ENCODE results near the gene DIMT1.
A peak's percentile ranks its signal among the peaks of the same experiment; 100 is the strongest.

The DIMT1 gene

DNA sequence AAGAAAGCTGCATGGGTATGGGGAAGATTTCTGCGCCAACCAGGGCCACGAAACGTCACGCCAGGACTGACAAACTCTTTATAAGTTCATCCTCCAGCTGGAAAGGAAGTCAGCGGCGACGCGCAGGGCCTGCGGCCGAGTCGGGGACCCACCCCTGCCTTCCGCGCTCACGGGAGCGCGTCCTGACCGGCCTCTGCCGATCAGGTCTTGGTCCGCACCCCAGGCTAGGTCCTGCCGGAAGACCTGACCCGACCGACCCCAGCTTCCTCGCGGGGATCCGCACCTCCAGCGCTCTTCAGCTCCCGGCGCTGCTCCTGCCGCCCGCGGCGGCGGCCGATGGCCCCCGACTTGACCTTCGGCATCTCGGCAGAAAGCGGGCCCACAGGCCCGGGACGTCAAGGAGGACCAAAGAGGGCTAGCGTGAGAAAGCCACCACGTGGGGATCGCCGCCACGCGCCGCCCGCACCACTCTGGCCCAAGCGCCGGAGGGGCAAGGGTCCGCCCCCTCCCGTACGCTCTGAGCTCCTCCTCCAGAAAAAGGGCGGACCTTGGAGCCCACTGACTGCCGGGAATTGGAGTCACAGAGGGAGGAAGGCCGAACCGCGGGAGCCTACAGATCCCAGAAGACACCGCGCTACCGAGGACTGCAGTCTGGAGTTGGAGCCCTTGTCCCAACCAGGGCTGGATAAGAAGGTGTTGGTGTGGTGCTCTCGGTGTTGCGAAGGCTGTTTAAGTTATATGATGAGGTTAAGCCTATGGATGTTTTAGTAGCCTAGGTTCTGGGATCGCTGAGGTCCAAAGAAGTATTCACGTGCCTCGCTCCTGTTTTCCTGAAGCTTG, at the start of gene DIMT1:
DIMT1 (minus strand) TSS at position 495 of the 840 bp plus-strand sequence; CDS start at position 362, 133 bp downstream.
- H3K4me3 ChIP-seq (ENCODE audit: low read depth, low read length), result peak within 1 kb of the TSS; percentile 99
- peak; percentile 97 for DNase-seq
- peak within 1 kb of the TSS; percentile 79 for H3K27ac ChIP-seq
- no peaks in the 10 kb centered on the region for H3K27me3 ChIP-seq (ENCODE audit: insufficient read depth, low read depth, severe bottlenecking)
- H3K9me3 ChIP-seq (ENCODE audit: severe bottlenecking), result no peaks in the 10 kb centered on the region
- H3K36me3 ChIP-seq, result peaks cover 14% of the 10 kb centered on the region
- TF ChIP-seq, protein P1, sequence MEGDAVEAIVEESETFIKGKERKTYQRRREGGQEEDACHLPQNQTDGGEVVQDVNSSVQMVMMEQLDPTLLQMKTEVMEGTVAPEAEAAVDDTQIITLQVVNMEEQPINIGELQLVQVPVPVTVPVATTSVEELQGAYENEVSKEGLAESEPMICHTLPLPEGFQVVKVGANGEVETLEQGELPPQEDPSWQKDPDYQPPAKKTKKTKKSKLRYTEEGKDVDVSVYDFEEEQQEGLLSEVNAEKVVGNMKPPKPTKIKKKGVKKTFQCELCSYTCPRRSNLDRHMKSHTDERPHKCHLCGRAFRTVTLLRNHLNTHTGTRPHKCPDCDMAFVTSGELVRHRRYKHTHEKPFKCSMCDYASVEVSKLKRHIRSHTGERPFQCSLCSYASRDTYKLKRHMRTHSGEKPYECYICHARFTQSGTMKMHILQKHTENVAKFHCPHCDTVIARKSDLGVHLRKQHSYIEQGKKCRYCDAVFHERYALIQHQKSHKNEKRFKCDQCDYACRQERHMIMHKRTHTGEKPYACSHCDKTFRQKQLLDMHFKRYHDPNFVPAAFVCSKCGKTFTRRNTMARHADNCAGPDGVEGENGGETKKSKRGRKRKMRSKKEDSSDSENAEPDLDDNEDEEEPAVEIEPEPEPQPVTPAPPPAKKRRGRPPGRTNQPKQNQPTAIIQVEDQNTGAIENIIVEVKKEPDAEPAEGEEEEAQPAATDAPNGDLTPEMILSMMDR (IDR thresholded peaks at IDR 0.05; ENCODE audit: low read depth, low read length), result no peak

DNA sequence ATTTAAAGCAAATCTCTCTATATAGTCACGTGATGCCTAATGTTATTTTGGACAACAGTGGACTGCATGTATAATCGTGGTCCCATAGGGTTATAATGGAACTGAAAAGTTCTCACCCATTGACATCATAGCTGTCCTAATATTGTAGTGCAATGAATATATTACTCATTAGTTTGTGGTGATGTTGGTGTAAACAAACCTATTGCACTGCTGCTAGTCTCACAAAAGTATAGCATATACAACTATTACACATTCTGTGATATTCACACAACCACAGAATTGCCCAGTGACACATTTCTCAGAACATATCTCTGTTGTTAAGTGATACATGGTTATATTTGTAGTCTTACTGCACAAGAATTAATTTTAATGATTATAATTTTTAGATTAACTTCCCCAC, 46.6 kb upstream of the DIMT1 start:
- Histone ChIP-seq H3K36me3 (peaks cover 22% of the 10 kb centered on the region), H3K27ac (no peak overlapping the region), H3K9me3 (ENCODE audit: severe bottlenecking) (no peaks in the 10 kb centered on the region), H3K4me3 (ENCODE audit: low read depth, low read length) (no peak overlapping the region), H3K27me3 (ENCODE audit: insufficient read depth, low read depth, severe bottlenecking) (no peaks in the 10 kb centered on the region)
- TF ChIP-seq, protein P1 (IDR thresholded peaks at IDR 0.05; ENCODE audit: low read depth, low read length), result no peak
- DNase-seq, result no peak

DNA sequence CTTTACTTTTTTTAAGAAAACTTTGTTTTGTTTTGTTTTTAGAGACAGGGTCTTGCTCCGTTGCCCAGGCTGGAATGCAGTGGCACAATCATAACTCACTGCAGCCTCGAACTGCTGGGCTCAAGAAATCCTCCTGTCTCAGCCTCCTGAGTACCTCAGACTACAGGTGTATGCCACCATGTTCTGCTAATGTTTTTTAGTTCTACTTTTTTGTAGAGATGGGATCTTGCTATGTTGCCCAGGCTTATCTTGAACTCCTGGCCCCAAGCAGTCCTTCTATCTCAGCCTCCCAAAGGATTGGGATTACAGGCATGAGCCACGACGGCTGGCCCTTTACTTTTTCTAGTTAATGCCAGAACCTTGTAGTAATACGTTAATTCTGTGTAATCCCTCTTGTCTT, 44.8 kb upstream of the DIMT1 start:
- Histone ChIP-seq H3K27ac (no peak overlapping the region), H3K36me3 (peaks cover 30% of the 10 kb centered on the region), H3K9me3 (ENCODE audit: severe bottlenecking) (no peaks in the 10 kb centered on the region), H3K27me3 (ENCODE audit: insufficient read depth, low read depth, severe bottlenecking) (no peaks in the 10 kb centered on the region), H3K4me3 (ENCODE audit: low read depth, low read length) (no peak overlapping the region)
- no peak for DNase-seq
- TF ChIP-seq, protein P1 (IDR thresholded peaks at IDR 0.05; ENCODE audit: low read depth, low read length), result no peak

DNA sequence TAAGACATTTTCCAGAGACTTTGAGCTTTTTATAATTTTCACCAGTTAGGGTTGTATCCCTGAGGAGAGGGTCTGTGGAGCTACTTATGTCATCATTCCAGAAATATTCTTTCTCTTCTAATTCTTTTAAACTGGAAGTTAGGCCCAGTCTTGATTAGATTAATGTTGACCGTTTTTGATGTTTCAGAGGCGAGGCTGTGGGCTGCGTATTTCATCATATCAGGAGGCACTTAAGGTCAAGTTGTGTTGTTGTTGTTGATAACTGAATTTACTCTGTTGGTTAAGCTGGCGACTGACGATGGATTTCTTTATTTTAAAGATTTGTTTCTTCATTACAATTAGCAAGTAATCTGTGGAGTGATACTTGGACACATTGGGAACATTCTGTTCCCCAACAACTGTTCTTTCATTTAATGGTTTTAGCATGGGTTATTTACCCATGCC, 28.9 kb upstream of the DIMT1 start:
- Histone ChIP-seq H3K9me3 (ENCODE audit: severe bottlenecking) (no peaks in the 10 kb centered on the region), H3K27me3 (ENCODE audit: insufficient read depth, low read depth, severe bottlenecking) (no peaks in the 10 kb centered on the region), H3K27ac (no peak overlapping the region), H3K36me3 (no peaks in the 10 kb centered on the region; the same call in none of the 2 replicates), H3K4me3 (ENCODE audit: low read depth, low read length) (no peak overlapping the region)
- DNase-seq, result no peak
- TF ChIP-seq, protein P1 (IDR thresholded peaks at IDR 0.05; ENCODE audit: low read depth, low read length), result no peak

DNA sequence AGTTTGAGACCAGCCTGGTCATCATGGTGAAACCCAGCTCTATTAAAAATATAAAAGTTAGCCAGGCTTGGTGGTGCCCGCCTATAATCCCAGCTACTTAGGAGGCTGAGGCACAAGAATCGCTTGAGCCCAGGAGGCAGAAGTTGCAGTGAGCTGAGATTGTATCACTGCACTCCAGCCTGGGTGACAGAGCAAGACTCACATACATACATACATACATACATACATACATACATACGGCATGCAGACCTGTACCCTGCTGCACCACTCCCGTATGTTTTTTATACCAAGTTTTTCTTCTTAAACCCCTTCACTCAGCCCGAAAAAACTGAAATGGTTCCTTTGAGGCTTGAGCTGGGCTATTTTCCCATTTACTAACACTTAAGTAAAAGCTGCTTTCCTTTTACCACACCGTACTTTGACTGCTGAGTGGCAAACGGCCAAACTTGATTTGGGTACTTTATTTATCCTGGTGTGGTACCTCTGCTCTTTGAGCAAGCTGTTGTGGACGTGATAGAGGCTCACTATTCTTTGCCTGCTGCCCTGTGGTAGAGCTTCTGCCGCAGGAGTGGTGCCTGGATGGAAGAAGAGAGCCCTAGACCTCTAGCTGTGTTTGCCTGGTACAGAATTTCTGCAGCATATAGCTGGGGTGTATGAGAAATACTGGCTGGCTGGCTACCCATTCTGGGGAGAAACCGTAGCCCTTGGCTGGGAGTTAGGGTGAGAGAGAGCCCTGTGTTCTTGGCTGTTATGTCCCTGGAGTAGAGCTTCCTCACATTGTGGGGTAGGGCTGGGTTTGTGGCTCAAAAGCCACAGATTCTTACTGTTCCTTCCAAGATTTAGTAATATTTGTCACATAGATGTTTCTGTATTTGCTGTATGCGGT, 28.3 kb upstream of the DIMT1 start:
- H3K9me3 ChIP-seq (ENCODE audit: severe bottlenecking), result no peaks in the 10 kb centered on the region
- H3K27ac ChIP-seq, result no peak overlapping the region
- no peaks in the 10 kb centered on the region for H3K27me3 ChIP-seq (ENCODE audit: insufficient read depth, low read depth, severe bottlenecking)
- no peaks in the 10 kb centered on the region for H3K36me3 ChIP-seq
- TF ChIP-seq, protein P1 (IDR thresholded peaks at IDR 0.05; ENCODE audit: low read depth, low read length), result no peak
- no peak for DNase-seq
- H3K4me3 ChIP-seq (ENCODE audit: low read depth, low read length), result no peak overlapping the region
